ENCODE data around the gene HEMGN.

Gene HEMGN

DNA sequence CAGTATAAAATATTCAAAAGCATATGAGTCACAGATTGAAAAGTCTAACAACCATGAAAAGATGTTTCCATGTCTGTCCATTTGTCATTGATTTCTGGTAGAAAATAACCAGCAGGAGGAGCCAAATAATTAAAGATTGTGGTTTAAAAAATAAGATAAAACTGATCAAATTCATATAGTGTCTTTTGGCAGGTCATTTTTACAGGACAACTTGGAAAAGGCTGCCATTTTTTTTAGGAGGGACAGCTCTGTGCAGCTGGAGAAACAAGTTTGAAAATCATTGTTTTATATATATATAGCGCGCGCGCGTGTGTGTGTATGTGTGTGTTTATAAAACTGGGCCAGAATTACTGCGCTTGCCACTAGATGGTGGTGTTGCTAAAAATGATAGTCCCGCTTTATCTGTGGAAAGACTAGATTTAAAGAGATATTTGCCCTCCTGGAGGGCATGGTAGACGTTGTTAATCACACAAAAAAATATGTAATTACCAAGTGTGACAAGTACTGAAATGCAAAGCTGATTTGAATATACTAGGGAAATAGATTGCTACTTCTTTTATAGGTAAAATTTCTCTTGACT is 14.4 kb downstream of the HEMGN start:
- TF ChIP-seq, protein P1, sequence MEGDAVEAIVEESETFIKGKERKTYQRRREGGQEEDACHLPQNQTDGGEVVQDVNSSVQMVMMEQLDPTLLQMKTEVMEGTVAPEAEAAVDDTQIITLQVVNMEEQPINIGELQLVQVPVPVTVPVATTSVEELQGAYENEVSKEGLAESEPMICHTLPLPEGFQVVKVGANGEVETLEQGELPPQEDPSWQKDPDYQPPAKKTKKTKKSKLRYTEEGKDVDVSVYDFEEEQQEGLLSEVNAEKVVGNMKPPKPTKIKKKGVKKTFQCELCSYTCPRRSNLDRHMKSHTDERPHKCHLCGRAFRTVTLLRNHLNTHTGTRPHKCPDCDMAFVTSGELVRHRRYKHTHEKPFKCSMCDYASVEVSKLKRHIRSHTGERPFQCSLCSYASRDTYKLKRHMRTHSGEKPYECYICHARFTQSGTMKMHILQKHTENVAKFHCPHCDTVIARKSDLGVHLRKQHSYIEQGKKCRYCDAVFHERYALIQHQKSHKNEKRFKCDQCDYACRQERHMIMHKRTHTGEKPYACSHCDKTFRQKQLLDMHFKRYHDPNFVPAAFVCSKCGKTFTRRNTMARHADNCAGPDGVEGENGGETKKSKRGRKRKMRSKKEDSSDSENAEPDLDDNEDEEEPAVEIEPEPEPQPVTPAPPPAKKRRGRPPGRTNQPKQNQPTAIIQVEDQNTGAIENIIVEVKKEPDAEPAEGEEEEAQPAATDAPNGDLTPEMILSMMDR (IDR thresholded peaks at IDR 0.05; ENCODE audit: insufficient read depth, missing control alignments), result peak; percentile 73
- FAIRE-seq (no peak), DNase-seq (ENCODE audit: insufficient read length, low spot score) (no peak)

DNA sequence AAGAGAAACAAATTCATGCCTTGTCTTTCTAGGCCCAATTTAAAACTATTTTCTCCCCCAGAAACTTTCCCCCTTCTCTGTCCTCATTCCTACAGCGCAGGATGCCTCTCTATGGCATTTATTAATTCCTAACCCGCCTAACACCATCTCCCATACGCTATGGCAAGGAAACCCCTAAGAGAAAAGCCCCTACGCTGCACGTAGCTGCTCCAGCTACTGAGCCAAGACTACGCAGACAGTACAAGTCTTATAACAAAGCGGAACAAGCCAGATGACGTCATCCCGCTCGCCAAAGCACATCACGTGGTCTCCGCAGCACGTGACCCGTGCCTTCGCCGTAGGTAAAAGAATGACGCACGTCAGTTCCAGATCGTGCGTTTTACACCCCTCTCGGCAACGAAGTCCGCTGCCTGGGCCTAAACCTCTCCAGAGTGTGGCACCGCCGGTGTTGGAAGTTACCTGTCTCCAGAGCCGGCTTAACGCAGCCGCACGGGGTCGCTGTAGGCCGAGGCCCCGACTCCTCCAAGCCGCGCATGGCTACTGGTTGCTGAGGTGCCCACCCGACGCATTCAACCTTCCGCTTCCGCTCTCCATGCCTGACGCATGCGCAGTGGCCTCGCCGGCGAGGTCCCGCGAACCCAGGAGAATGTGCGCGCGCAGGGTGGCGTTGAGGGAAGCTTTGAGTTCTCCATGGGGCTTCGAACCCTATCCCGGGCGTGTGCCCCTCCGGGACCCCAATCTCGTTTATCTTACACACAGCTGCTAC is 15.8 kb downstream of the HEMGN start, which contains the start of gene TRMO:
TRMO (minus strand) TSS at position 542 of the 766 bp plus-strand sequence; CDS start at position 535, 7 bp downstream.
- DNase-seq (ENCODE audit: insufficient read length, low spot score), result peak; percentile 43
- FAIRE-seq, result no peak
- TF ChIP-seq, protein P1 (IDR thresholded peaks at IDR 0.05; ENCODE audit: insufficient read depth, missing control alignments), result peak; percentile 61

DNA sequence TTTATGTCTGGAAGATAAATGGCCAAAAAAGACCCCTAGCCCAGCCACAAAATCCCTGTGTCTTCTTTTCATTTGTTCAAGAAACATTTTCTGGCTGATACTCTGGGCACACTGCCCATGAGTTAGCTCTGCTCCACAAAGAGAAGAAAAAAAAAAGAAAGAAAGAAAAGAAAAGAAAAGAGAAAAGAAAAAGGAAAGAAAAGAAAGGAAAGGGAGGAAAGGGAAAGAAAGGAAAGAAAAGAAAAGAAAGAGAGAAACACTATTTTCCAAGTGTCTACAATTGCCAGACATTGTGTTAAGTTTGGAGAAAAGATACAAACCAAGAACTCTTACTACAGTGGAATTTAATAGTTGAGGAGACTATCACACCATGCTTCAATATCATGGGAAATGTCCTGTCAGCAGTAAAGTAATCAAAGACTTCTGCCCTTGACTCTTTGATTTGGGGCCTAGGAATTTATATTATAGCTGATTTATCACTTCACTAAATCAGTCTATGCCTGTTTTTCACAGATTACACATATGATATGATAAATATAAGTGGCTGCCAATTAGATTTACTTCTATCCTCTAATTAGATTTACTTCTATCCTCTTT is 18.7 kb downstream of the HEMGN start:
- DNase-seq (ENCODE audit: insufficient read length, low spot score) (no peak), FAIRE-seq (peak; percentile 35)

DNA sequence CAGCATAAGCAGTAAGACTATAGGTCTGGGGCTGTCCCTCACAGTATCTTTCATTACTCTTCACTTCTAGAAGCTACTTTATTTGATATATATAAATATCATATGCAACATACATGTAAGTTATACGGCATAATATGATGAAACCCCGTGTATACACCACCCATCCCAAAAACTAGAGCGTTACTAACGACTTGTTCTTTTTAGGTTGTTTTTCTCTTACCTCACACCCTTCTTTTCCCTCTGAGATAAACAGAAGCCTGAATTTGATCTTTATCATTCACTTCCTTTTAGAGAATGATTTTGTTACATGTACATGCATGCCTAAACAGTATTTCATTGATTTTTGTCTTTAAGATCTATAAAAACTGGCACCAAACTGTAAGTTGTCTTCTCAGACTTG is 19.4 kb downstream of the HEMGN start:
- no peak for DNase-seq (ENCODE audit: insufficient read length, low spot score)
- FAIRE-seq, result no peak
- TF ChIP-seq, protein P1 (IDR thresholded peaks at IDR 0.05; ENCODE audit: insufficient read depth, missing control alignments), result no peak

More for the DNA sequence above, 18.7 kb downstream of the HEMGN start:
- TF ChIP-seq, protein P1 (IDR thresholded peaks at IDR 0.05; ENCODE audit: insufficient read depth, missing control alignments), result no peak

DNA sequence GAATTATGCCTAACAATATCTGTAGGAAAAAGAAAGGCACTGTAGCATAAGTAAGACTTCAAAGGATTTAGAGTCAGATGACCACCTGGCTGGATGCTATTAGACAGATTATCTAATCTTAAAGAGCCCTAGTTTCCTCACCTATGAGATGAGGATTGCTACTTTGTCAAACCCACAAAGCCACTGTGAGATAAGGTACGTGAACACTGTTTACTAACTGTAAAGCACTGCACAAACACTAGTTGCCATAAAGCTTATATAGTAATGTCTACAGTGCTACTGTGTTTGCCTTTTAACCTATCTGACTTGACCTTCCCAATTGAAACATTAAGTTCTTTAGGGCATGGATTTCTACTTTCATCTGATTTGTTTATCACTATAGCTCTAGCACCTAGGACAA is 26.0 kb downstream of the HEMGN start:
- FAIRE-seq, result no peak
- TF ChIP-seq, protein P1 (IDR thresholded peaks at IDR 0.05; ENCODE audit: insufficient read depth, missing control alignments), result no peak
- no peak for DNase-seq (ENCODE audit: insufficient read length, low spot score)

DNA sequence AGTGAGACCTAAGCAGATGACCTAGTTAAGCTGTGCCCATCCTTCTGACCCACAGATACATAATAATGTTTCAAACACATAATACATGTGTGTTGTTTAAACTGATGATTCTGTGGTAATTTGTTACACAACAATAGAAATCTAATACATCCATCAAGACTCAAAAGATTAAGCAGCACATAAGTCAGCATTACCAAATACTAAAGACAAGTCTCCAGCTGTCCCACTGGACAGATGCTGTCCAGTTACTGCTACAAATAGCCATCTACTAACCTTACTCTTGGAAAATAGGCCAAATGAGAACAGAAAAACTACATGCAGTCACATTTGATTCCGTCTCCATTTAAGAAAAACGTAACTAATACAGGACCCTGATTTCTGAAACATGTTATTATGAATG is 26.4 kb downstream of the HEMGN start:
- DNase-seq (ENCODE audit: insufficient read length, low spot score) (no peak), FAIRE-seq (no peak)
- TF ChIP-seq, protein P1 (IDR thresholded peaks at IDR 0.05; ENCODE audit: insufficient read depth, missing control alignments), result no peak

Measured in D721Med (cell line).